ENCODE measurements around the gene ANKRD55.
"Not testable (repeated sequence)": the region's sequence is repeated elsewhere in the genome, so short reads cannot be mapped to it uniquely, and the experiment has no call there.

- TF ChIP-seq EZH2 (optimal IDR thresholded peaks at IDR 0.05; ENCODE audit: low read depth, low read length); CTCF (IDR thresholded peaks at IDR 0.05; ENCODE audit: low read length): not testable (repeated sequence)
These were observed 76.4 kb downstream of the ANKRD55 start for GRCh38 chr5:56156585-56157190.
